ENCODE measurements around the gene KRT74.

KRT74 gene

GRCh38 chr12:52539083-52539820 lies 34.4 kb downstream of the KRT74 start:
- no peak for TF ChIP-seq CTCF (IDR thresholded peaks at IDR 0.05)
- H3K4me1 ChIP-seq (ENCODE audit: control insufficient read depth in 1 of 2, insufficient read depth in 1 of 2, low read depth in 1 of 2, low read length in 1 of 2): no peaks in the 10 kb centered on the region
- H3K27ac ChIP-seq: no peak overlapping the region
- H3K4me3 ChIP-seq (ENCODE audit: low read depth in 1 of 2, low read length in 1 of 2): no peak overlapping the region
- no peaks in the 10 kb centered on the region for H3K9me3 ChIP-seq
- H3K27me3 ChIP-seq: peaks cover 3% of the 10 kb centered on the region
- H3K36me3 ChIP-seq: no peaks in the 10 kb centered on the region

GRCh38 chr12:52537101-52537500 lies 36.5 kb downstream of the KRT74 start:
- H3K4me1 ChIP-seq (ENCODE audit: control insufficient read depth in 1 of 2, insufficient read depth in 1 of 2, low read depth in 1 of 2, low read length in 1 of 2): no peaks in the 10 kb centered on the region
- H3K4me3 ChIP-seq (ENCODE audit: low read depth in 1 of 2, low read length in 1 of 2): no peak overlapping the region
- H3K27ac ChIP-seq: no peak overlapping the region
- H3K36me3 ChIP-seq: no peaks in the 10 kb centered on the region
- peaks cover 3% of the 10 kb centered on the region for H3K27me3 ChIP-seq
- H3K9me3 ChIP-seq: no peaks in the 10 kb centered on the region
- TF ChIP-seq CTCF (IDR thresholded peaks at IDR 0.05): no peak

- Histone ChIP-seq H3K4me3 (ENCODE audit: low read depth in 1 of 2, low read length in 1 of 2) (no peak overlapping the region), H3K9me3 (no peaks in the 10 kb centered on the region), H3K4me1 (ENCODE audit: control insufficient read depth in 1 of 2, insufficient read depth in 1 of 2, low read depth in 1 of 2, low read length in 1 of 2) (no peaks in the 10 kb centered on the region), H3K27me3 (peaks cover 7% of the 10 kb centered on the region), H3K27ac (no peak overlapping the region), H3K36me3 (no peaks in the 10 kb centered on the region)
- TF ChIP-seq CTCF (IDR thresholded peaks at IDR 0.05): no peak
Measured at GRCh38 chr12:52535574-52535973, 38.1 kb downstream of the KRT74 start.

- Histone ChIP-seq H3K27ac (no peak overlapping the region), H3K9me3 (no peaks in the 10 kb centered on the region), H3K4me1 (ENCODE audit: control insufficient read depth in 1 of 2, insufficient read depth in 1 of 2, low read depth in 1 of 2, low read length in 1 of 2) (no peaks in the 10 kb centered on the region), H3K27me3 (peaks cover 7% of the 10 kb centered on the region), H3K36me3 (no peaks in the 10 kb centered on the region), H3K4me3 (ENCODE audit: low read depth in 1 of 2, low read length in 1 of 2) (no peak overlapping the region)
- TF ChIP-seq CTCF (IDR thresholded peaks at IDR 0.05): no peak
Measured at GRCh38 chr12:52534482-52534881, 39.2 kb downstream of the KRT74 start.

- Histone ChIP-seq H3K27me3 (peaks cover 7% of the 10 kb centered on the region), H3K4me1 (ENCODE audit: control insufficient read depth in 1 of 2, insufficient read depth in 1 of 2, low read depth in 1 of 2, low read length in 1 of 2) (no peaks in the 10 kb centered on the region), H3K4me3 (ENCODE audit: low read depth in 1 of 2, low read length in 1 of 2) (no peak overlapping the region), H3K36me3 (no peaks in the 10 kb centered on the region), H3K9me3 (no peaks in the 10 kb centered on the region), H3K27ac (no peak overlapping the region)
- TF ChIP-seq CTCF (IDR thresholded peaks at IDR 0.05): no peak
Measured at GRCh38 chr12:52533686-52534470, 39.8 kb downstream of the KRT74 start.
